ENCODE measurements around the gene ARHGAP4. TPM values are rescaled to one million over a fixed set of nuclear protein-coding genes. Genes with fewer than 3 reads are reported as not detected.

Gene ARHGAP4
- total RNA-seq, 1 experiment from 2014 or later, result 67.4 TPM

DNA sequence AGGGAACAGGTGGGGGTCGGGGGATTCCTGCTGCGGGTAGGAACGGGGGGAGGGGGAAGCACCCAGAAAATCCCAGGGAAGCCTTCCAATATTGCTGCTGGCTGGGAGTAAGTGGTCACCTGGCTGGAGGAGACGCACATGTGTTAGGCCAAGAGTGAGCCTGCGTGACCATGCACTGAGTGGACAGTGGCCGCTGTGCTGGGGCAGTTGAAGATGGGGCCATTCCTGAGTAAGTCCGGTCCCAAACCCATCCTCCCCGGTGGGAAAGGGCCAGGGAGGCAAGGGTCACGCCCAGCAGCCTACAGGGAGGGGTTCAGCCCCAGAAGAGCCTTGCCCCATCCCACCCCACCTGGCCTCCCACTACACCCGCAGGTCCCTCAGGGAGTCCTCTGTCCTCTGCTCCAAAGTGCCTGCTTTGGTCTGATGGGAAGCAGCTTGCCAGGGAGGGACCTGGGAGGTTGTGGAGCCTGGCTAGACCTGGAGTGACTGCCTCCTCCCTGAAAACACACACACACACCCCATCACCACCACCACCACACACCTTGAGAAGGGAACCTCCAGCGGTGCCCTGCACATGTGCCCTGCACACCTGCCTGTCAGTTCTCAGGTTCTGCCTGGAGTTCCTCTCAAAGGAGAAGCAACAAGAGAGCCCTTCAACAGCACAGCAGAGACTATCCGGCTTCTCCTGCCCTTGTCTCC, 46.2 kb downstream of the ARHGAP4 start (continued):
- TF ChIP-seq, protein P1, sequence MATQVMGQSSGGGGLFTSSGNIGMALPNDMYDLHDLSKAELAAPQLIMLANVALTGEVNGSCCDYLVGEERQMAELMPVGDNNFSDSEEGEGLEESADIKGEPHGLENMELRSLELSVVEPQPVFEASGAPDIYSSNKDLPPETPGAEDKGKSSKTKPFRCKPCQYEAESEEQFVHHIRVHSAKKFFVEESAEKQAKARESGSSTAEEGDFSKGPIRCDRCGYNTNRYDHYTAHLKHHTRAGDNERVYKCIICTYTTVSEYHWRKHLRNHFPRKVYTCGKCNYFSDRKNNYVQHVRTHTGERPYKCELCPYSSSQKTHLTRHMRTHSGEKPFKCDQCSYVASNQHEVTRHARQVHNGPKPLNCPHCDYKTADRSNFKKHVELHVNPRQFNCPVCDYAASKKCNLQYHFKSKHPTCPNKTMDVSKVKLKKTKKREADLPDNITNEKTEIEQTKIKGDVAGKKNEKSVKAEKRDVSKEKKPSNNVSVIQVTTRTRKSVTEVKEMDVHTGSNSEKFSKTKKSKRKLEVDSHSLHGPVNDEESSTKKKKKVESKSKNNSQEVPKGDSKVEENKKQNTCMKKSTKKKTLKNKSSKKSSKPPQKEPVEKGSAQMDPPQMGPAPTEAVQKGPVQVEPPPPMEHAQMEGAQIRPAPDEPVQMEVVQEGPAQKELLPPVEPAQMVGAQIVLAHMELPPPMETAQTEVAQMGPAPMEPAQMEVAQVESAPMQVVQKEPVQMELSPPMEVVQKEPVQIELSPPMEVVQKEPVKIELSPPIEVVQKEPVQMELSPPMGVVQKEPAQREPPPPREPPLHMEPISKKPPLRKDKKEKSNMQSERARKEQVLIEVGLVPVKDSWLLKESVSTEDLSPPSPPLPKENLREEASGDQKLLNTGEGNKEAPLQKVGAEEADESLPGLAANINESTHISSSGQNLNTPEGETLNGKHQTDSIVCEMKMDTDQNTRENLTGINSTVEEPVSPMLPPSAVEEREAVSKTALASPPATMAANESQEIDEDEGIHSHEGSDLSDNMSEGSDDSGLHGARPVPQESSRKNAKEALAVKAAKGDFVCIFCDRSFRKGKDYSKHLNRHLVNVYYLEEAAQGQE (IDR thresholded peaks at IDR 0.05; ENCODE audit: low read depth), result no peak
- TF ChIP-seq EZH2 (IDR thresholded peaks at IDR 0.05), result no peak
- TF ChIP-seq TCF7L2 (IDR thresholded peaks at IDR 0.05; ENCODE audit: borderline replicate concordance, extremely low read depth, insufficient read depth, insufficient read length), result no peak
- no peak for TF ChIP-seq ATF3 (IDR thresholded peaks at IDR 0.05)
- TF ChIP-seq ELF1 (IDR thresholded peaks at IDR 0.05; ENCODE audit: borderline replicate concordance, low read depth), result no peak
- TF ChIP-seq SP1 (IDR thresholded peaks at IDR 0.05; ENCODE audit: low read depth), result no peak
- no peak for TF ChIP-seq POLR2AphosphoS5 (IDR thresholded peaks at IDR 0.05; ENCODE audit: low read depth, low read length)
- no peak for TF ChIP-seq CBX3 (IDR thresholded peaks at IDR 0.05; ENCODE audit: low read depth)
- TF ChIP-seq CEBPB (IDR thresholded peaks at IDR 0.05; ENCODE audit: low read depth), result no peak
- no peak for TF ChIP-seq POLR2A (IDR thresholded peaks at IDR 0.05; ENCODE audit: borderline replicate concordance, extremely low read depth, insufficient read depth, insufficient read length)
- TF ChIP-seq SIN3A (IDR thresholded peaks at IDR 0.05; ENCODE audit: low read depth), result no peak
